K562 (cell line): ENCODE data around the gene SLC28A1. TPM values are rescaled to one million over a fixed set of nuclear protein-coding genes. Genes with fewer than 3 reads are reported as not detected.
A peak's percentile ranks its signal among the peaks of the same experiment; 100 is the strongest.

Source experiments
- ARID1B ChIP-seq: fragments of 450-650 bp; IDR thresholded peaks from 2 replicates; pipeline ENCODE4 v1.6.1; 2016; ENCODE audit warnings: antibody characterized with exemption, mild to moderate bottlenecking, inconsistent platforms
- BRD9 ChIP-seq: fragments of 450-650 bp; IDR thresholded peaks from 2 replicates; pipeline ENCODE4 v1.6.1; 2018; ENCODE audit warnings: low read depth; ENCODE audit not compliant: partially characterized antibody
- CBX8 ChIP-seq: fragments of 200-600 bp; sonication (generic); IDR thresholded peaks from 2 replicates; pipeline ENCODE4 v1.6.1; 2012; ENCODE audit warnings: borderline replicate concordance, mixed run types, low read depth, mild to moderate bottlenecking, moderate library complexity, mixed read lengths, low read length, control low read depth, inconsistent platforms; ENCODE audit not compliant: poor library complexity, severe bottlenecking; ENCODE audit errors: extremely low read depth
- DPF2 ChIP-seq: fragments of 450-650 bp; IDR thresholded peaks from 2 replicates; pipeline ENCODE4 v1.6.1; 2016
- E2F3 ChIP-seq: fragments of 250-450 bp; sonication (Bioruptor Pico); IDR thresholded peaks from 2 replicates; pipeline ENCODE4 v1.4.0; 2020; ENCODE audit warnings: mild to moderate bottlenecking
- ELF1 ChIP-seq: fragments of 200-800 bp; sonication (Bioruptor generic); IDR thresholded peaks from 2 replicates; pipeline ENCODE4 v1.6.1; 2016; ENCODE audit warnings: missing genetic modification characterization, missing compliant biosample characterization
- ERF ChIP-seq: fragments of 450-650 bp; formaldehyde crosslinking; IDR thresholded peaks from 2 replicates; pipeline ENCODE4 v1.4.0; 2020; ENCODE audit warnings: mild to moderate bottlenecking, mixed read lengths
- FOS ChIP-seq: IDR thresholded peaks from 3 replicates; pipeline ENCODE4 v1.6.1; 2011; ENCODE audit not compliant: insufficient read length; ENCODE audit errors: extremely low read depth
- FOSL1 ChIP-seq: fragments of 200-800 bp; sonication (Bioruptor generic); conservative IDR thresholded peaks from 2 replicates; pipeline ENCODE4 v1.6.1; 2016; ENCODE audit warnings: missing genetic modification characterization, missing compliant biosample characterization
- GTF2A2 ChIP-seq: IDR thresholded peaks from 2 replicates; pipeline ENCODE4 v1.6.1; 2016; ENCODE audit warnings: mild to moderate bottlenecking, missing genetic modification characterization, missing compliant biosample characterization
- HDAC1 ChIP-seq, 2 experiments: fragments of 450-650 bp; IDR thresholded peaks; 2 replicates each; pipeline ENCODE4 v1.6.1; 2016 to 2017; ENCODE audit warnings: inconsistent platforms in 1 of 2, mild to moderate bottlenecking in 1 of 2, moderate library complexity in 1 of 2
- JUN ChIP-seq, 2 experiments: sonication (generic) in 1 of 2; formaldehyde crosslinking in 1 of 2; IDR thresholded peaks; 2 replicates each; pipeline versions ENCODE4 v1.6.1 to v1.8.0; 2012 to 2022; ENCODE audit warnings: borderline replicate concordance in 2 of 2, mild to moderate bottlenecking in 2 of 2, improper control_type of control experiment in 1 of 2, low read depth in 1 of 2, low read length in 1 of 2, missing genetic modification reagents in 1 of 2
- KLF10 ChIP-seq: fragments of 250-450 bp; sonication (Bioruptor Pico); IDR thresholded peaks from 2 replicates; pipeline ENCODE4 v1.6.1; 2021; ENCODE audit warnings: matching md5 sums
- MEF2A ChIP-seq: IDR thresholded peaks from 2 replicates; pipeline ENCODE4 v1.6.1; 2011; ENCODE audit warnings: low read depth, mild to moderate bottlenecking, low read length, moderate library complexity; ENCODE audit not compliant: control insufficient read depth
- MEF2D ChIP-seq: conservative IDR thresholded peaks from 2 replicates; pipeline ENCODE4 v1.6.1; 2016; ENCODE audit warnings: low read depth, missing genetic modification characterization, missing compliant biosample characterization
- MEIS2 ChIP-seq: fragments of 450-650 bp; IDR thresholded peaks from 2 replicates; pipeline ENCODE4 v1.6.1; 2014; ENCODE audit warnings: mild to moderate bottlenecking; ENCODE audit not compliant: partially characterized antibody
- NCOA4 ChIP-seq: fragments of 450-650 bp; IDR thresholded peaks from 2 replicates; pipeline ENCODE4 v1.6.1; 2018; ENCODE audit warnings: mild to moderate bottlenecking; ENCODE audit not compliant: partially characterized antibody
- NFATC3 ChIP-seq: fragments of 450-650 bp; IDR thresholded peaks from 2 replicates; pipeline ENCODE4 v1.6.1; 2017; ENCODE audit warnings: mild to moderate bottlenecking
- NR4A1 ChIP-seq, 2 experiments: fragments of 250-450 bp in 1 of 2; fragments of 450-650 bp in 1 of 2; sonication (Bioruptor Pico) in 1 of 2; IDR thresholded peaks; 2 replicates each; pipeline versions ENCODE4 v1.4.0 to v1.6.1; 2016 to 2020; ENCODE audit warnings: mild to moderate bottlenecking in 2 of 2, missing compliant biosample characterization in 1 of 2, missing genetic modification characterization in 1 of 2, moderate library complexity in 1 of 2
- SMARCA4 ChIP-seq: fragments of 450-650 bp; IDR thresholded peaks from 2 replicates; pipeline ENCODE4 v1.6.1; 2016
- SMARCE1 ChIP-seq: fragments of 450-650 bp; IDR thresholded peaks from 2 replicates; pipeline ENCODE4 v1.7.1; 2016; ENCODE audit warnings: mild to moderate bottlenecking
- STAT5B ChIP-seq: fragments of 250-450 bp; sonication (Bioruptor Pico); IDR thresholded peaks from 2 replicates; pipeline ENCODE4 v1.8.0; 2021; ENCODE audit warnings: mild to moderate bottlenecking, inconsistent platforms
- polyA plus RNA-seq, 8 experiments: library from polyadenylated mRNA; depleted of rRNA in 4 of 8; stranded (reverse) in 5 of 8; unstranded in 3 of 8; fragments of >200 nt; fragmentation: Nextera tagmentation in 2 of 8; fragmentation: Illumina TruSeq in 1 of 8; extraction: Ambion mirVana in 2 of 8; extraction: Trizol in 1 of 8; gene quantifications; 2 replicates each; pipeline versions ENCODE4 v1.2.1 to v1.2.3, GENCODE V29; 2011 to 2014; ENCODE audit warnings: inconsistent platforms in 1 of 8, missing spikeins in 1 of 8
- total RNA-seq, 7 experiments: library from RNA; depleted of rRNA in 6 of 7; stranded (reverse); fragments of >200 nt in 6 of 7; fragmentation: Illumina TruSeq in 2 of 7; extraction: Trizol in 2 of 7; gene quantifications; 2 replicates each; pipeline versions ENCODE4 v1.2.1 to v1.2.3, GENCODE V29; 2011 to 2021; ENCODE audit warnings: low replicate concordance in 1 of 7
- TF ChIP-seq, protein P1 (sequence below): fragments of 450-650 bp; IDR thresholded peaks from 2 replicates; pipeline ENCODE4 v1.6.1; 2016
- TF ChIP-seq, protein P2 (sequence below): sonication (generic); IDR thresholded peaks from 2 replicates; pipeline ENCODE4 v1.6.1; 2016
- TF ChIP-seq, protein P3 (sequence below): fragments of 450-650 bp; formaldehyde crosslinking; IDR thresholded peaks from 2 replicates; pipeline ENCODE4 v1.4.0; 2020; ENCODE audit warnings: mild to moderate bottlenecking, mixed read lengths

Gene SLC28A1
- total and polyA plus RNA-seq, 9 of the 15 experiments (the other 6 are each of a cell fraction or from before 2014, with no cell fraction given): 0.04 TPM; not detected in 8

DNA sequence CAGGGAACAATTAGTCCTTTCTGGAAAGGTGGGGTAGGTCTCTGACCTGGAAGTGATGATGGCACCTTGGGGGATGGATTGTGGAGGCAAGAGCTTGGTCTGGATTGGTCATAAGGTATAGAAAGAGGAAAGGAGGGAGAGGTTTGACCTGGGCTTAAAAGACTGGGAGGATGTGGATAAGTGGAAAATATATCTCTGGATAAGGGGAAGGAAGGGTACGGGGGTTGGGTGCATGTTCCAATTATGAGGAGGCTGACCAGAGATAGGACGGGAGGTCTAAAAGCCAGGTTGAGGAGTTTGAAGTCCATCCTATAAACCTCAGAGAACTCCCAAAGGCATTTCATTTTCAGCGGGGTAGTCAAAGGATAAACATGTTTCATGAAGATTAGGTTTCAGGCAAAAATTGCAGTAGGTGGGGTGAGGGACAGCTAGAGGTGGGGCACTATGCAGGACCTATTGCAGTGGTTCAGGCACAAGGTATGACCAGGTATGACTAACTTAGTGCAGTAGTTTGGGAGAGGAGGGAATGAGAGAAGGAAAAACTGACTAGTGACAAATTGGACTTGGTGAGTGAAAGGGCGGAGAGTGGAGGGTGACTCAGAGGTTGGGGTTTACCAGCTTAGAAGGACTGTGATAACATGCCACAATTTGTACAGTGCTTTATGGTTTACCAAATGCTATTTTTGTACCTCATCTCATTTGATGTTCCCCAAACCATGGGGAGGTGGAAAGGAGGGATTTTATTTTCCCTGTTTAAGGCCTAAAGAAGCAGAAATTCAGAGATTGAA lies 107.9 kb downstream of the SLC28A1 start (continued):
- TF ChIP-seq MEF2D: peak; percentile 80; the same call in 1 of the 2 replicates
- no peak for TF ChIP-seq STAT5B (CRISPR knock-in tag)
- TF ChIP-seq SMARCA4: peak; percentile 49; the same call in 1 of the 2 replicates
- TF ChIP-seq, protein P1, sequence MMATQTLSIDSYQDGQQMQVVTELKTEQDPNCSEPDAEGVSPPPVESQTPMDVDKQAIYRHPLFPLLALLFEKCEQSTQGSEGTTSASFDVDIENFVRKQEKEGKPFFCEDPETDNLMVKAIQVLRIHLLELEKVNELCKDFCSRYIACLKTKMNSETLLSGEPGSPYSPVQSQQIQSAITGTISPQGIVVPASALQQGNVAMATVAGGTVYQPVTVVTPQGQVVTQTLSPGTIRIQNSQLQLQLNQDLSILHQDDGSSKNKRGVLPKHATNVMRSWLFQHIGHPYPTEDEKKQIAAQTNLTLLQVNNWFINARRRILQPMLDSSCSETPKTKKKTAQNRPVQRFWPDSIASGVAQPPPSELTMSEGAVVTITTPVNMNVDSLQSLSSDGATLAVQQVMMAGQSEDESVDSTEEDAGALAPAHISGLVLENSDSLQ: peak; percentile 49
- TF ChIP-seq ERF (CRISPR knock-in tag): no peak
- TF ChIP-seq HDAC1 (IDR thresholded peaks at IDR 0.05): peak in 1 of 2 experiments; percentile 68; a peak in 1 of 4 replicates
- peak; percentile 73 for TF ChIP-seq SMARCE1
- TF ChIP-seq, protein P2, sequence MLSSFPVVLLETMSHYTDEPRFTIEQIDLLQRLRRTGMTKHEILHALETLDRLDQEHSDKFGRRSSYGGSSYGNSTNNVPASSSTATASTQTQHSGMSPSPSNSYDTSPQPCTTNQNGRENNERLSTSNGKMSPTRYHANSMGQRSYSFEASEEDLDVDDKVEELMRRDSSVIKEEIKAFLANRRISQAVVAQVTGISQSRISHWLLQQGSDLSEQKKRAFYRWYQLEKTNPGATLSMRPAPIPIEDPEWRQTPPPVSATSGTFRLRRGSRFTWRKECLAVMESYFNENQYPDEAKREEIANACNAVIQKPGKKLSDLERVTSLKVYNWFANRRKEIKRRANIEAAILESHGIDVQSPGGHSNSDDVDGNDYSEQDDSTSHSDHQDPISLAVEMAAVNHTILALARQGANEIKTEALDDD: peak; percentile 98
- no peak for TF ChIP-seq GTF2A2
- TF ChIP-seq ELF1 (tag): no peak
- TF ChIP-seq BRD9: no peak
- TF ChIP-seq ARID1B: peak; percentile 62
- peak; percentile 57; the same call in 1 of the 2 replicates for TF ChIP-seq JUN (IDR thresholded peaks at IDR 0.05; ENCODE audit: borderline replicate concordance, low read depth, low read length)
- no peak for TF ChIP-seq JUN (CRISPR knock-in tag; IDR thresholded peaks at IDR 0.05; ENCODE audit: borderline replicate concordance)
- TF ChIP-seq, protein P3, sequence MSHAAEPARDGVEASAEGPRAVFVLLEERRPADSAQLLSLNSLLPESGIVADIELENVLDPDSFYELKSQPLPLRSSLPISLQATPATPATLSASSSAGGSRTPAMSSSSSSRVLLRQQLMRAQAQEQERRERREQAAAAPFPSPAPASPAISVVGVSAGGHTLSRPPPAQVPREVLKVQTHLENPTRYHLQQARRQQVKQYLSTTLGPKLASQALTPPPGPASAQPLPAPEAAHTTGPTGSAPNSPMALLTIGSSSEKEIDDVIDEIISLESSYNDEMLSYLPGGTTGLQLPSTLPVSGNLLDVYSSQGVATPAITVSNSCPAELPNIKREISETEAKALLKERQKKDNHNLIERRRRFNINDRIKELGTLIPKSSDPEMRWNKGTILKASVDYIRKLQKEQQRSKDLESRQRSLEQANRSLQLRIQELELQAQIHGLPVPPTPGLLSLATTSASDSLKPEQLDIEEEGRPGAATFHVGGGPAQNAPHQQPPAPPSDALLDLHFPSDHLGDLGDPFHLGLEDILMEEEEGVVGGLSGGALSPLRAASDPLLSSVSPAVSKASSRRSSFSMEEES (CRISPR knock-in tag): no peak
- no peak for TF ChIP-seq NCOA4
- TF ChIP-seq KLF10 (CRISPR knock-in tag): no peak
- TF ChIP-seq DPF2: peak; percentile 74
- TF ChIP-seq CBX8: no peak
- TF ChIP-seq FOSL1 (tag): peak; percentile 86
- no peak for TF ChIP-seq E2F3 (CRISPR knock-in tag)
- TF ChIP-seq MEIS2: peak; percentile 73
- TF ChIP-seq FOS: peak; percentile 19
- peak; percentile 81; the same call in 1 of the 2 replicates for TF ChIP-seq MEF2A
- TF ChIP-seq NFATC3: no peak
- TF ChIP-seq NR4A1 (CRISPR knock-in tag; IDR thresholded peaks at IDR 0.05): no peak
- no peak for TF ChIP-seq NR4A1 (tag; IDR thresholded peaks at IDR 0.05)
- TF ChIP-seq, all 486 proteins: peak for 19
